ENCODE measurements around the gene CRAMP1.

DNA sequence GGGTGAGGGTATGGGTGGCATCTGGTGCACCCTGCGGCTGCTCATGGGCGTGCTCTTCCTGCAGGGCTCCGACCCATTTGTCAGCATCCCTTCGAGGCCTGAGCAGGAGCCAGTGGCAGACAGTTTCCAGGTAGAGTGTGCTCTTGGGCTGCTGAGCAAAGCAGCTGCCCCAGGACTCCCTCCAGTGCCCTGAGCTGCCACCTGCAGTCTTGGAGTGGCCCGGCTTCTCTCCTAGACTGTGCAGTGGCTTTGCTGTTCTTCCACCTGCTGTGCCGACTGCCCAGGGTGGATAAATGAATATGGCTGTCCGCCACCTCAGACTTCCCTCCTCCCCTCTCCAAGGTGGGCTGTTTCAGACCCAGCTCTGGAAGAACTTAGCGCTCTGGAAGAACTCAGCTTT, 55.1 kb downstream of the CRAMP1 start:
- TF ChIP-seq ZNF274 (IDR thresholded peaks at IDR 0.05; ENCODE audit: borderline replicate concordance, extremely low read depth, low read length): no peak
- TF ChIP-seq, protein P1, sequence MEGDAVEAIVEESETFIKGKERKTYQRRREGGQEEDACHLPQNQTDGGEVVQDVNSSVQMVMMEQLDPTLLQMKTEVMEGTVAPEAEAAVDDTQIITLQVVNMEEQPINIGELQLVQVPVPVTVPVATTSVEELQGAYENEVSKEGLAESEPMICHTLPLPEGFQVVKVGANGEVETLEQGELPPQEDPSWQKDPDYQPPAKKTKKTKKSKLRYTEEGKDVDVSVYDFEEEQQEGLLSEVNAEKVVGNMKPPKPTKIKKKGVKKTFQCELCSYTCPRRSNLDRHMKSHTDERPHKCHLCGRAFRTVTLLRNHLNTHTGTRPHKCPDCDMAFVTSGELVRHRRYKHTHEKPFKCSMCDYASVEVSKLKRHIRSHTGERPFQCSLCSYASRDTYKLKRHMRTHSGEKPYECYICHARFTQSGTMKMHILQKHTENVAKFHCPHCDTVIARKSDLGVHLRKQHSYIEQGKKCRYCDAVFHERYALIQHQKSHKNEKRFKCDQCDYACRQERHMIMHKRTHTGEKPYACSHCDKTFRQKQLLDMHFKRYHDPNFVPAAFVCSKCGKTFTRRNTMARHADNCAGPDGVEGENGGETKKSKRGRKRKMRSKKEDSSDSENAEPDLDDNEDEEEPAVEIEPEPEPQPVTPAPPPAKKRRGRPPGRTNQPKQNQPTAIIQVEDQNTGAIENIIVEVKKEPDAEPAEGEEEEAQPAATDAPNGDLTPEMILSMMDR (IDR thresholded peaks at IDR 0.05; ENCODE audit: control extremely low read depth in 1 of 3, insufficient read depth in 1 of 3, low read depth in 1 of 3, low read length in 3 of 3): no peak
- no peak for TF ChIP-seq POLR2AphosphoS5 (IDR thresholded peaks at IDR 0.05; ENCODE audit: low read depth, low read length)
- TF ChIP-seq TAF1 (IDR thresholded peaks at IDR 0.05; ENCODE audit: low read depth, low read length): no peak
- no peak for TF ChIP-seq POLR2A (IDR thresholded peaks at IDR 0.05; ENCODE audit: control extremely low read depth in 1 of 2, low read depth in 2 of 2, low read length in 2 of 2)
- no peak for TF ChIP-seq EZH2 (IDR thresholded peaks at IDR 0.05; ENCODE audit: low read depth, low read length, severe bottlenecking)
- TF ChIP-seq RXRA (IDR thresholded peaks at IDR 0.05; ENCODE audit: insufficient read depth, low read depth, low read length): no peak
- no peak for TF ChIP-seq SIN3A (conservative IDR thresholded peaks at IDR 0.05 in 1 of 2, IDR thresholded peaks at IDR 0.05 in 1 of 2; ENCODE audit: low read depth in 1 of 2, low read length in 2 of 2)
- no peak for TF ChIP-seq YY1 (IDR thresholded peaks at IDR 0.05; ENCODE audit: low read depth, low read length)
- TF ChIP-seq BCL11A (IDR thresholded peaks at IDR 0.05; ENCODE audit: low read depth in 2 of 2, low read length in 2 of 2): no peak
- TF ChIP-seq, protein P2, sequence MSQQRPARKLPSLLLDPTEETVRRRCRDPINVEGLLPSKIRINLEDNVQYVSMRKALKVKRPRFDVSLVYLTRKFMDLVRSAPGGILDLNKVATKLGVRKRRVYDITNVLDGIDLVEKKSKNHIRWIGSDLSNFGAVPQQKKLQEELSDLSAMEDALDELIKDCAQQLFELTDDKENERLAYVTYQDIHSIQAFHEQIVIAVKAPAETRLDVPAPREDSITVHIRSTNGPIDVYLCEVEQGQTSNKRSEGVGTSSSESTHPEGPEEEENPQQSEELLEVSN (IDR thresholded peaks at IDR 0.05): no peak
- TF ChIP-seq SIX5 (IDR thresholded peaks at IDR 0.05; ENCODE audit: low read depth, low read length): no peak
